Measurements from ENCODE around the gene ADGRD1.

Gene ADGRD1

GRCh38 chr12:130916241-130916911, 37.3 kb upstream of the ADGRD1 start:
- POLR2A ChIA-PET: no interaction called here
- no peak for DNase-seq (ENCODE audit: low read depth, low spot score)
- CTCF ChIA-PET: interaction anchor here (0.6 to 1.6 kb wide), 6 partner anchors 10 to 888 kb away, joined by 3 to 5 read pairs (median 3); no protein-coding TSS in a partner anchor
- peak; percentile 72 for TF ChIP-seq CTCF (IDR thresholded peaks at IDR 0.05; ENCODE audit: insufficient read depth, low read length, missing control alignments)
- no peak overlapping the region for H3K4me3 ChIP-seq (ENCODE audit: low read depth, low read length)

GRCh38 chr12:130917607-130918006, 36.1 kb upstream of the ADGRD1 start:
- H3K4me3 ChIP-seq (ENCODE audit: low read depth, low read length): no peak overlapping the region
- DNase-seq (ENCODE audit: low read depth, low spot score): no peak
- no peak for TF ChIP-seq CTCF (IDR thresholded peaks at IDR 0.05; ENCODE audit: insufficient read depth, low read length, missing control alignments)
- CTCF ChIA-PET: interaction anchor here (0.9 to 1.2 kb wide), 2 partner anchors 9 to 215 kb away, joined by 3 to 5 read pairs; no protein-coding TSS in a partner anchor
- POLR2A ChIA-PET: no interaction called here

DNA sequence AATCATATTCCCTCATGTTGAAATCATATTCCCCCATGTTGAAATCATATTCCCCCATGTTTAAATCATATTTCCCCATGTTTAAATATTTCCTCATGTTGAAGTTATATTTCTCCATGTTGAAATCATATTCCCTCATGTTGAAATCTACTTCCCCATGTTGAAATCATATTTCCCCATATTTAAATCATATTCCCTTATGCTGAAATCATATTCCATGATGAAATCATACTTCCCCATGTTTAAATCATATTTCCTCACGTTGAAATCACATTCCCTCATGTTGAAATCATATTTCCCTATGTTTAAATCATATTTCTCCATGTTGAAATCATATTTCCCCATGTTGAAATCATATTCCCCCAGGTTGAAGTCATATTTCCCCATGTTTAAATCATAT, 34.6 kb upstream of the ADGRD1 start:
- CTCF ChIA-PET: no interaction called here
- no peak for TF ChIP-seq CTCF (IDR thresholded peaks at IDR 0.05; ENCODE audit: insufficient read depth, low read length, missing control alignments)
- H3K4me3 ChIP-seq (ENCODE audit: low read depth, low read length): no peak overlapping the region
- no peak for DNase-seq (ENCODE audit: low read depth, low spot score)
- POLR2A ChIA-PET: no interaction called here

DNA sequence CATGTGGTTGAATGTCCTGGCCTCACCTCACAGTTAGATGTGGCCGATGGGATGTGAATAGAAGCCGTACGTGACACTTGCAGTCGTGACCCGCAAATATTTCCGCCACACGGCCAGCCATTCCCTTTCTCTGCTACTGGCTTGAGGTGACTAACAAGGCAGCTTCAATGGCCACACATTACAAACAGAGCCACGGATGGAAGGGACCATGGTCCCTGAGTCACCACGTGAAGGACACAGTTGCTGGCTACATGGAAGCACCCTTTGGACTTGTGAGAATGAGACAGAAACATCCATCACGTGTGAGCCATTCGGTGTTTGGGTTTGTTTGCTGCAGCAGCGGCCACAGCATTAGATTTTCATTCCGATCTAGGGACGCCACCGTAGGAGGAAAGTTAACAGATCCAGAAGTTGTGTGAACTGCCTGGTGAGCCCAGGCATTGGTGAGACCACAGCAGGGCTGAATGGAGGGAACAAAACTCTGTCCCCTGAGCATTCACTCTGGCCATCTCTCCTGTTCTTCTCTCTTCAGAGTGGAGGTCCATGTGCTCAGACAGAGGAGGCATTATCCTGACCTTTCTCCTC, 33.5 kb upstream of the ADGRD1 start:
- no peak for TF ChIP-seq CTCF (IDR thresholded peaks at IDR 0.05; ENCODE audit: insufficient read depth, low read length, missing control alignments)
- ChIA-PET POLR2A (no interaction called here), CTCF (no interaction called here)
- H3K4me3 ChIP-seq (ENCODE audit: low read depth, low read length): no peak overlapping the region
- no peak for DNase-seq (ENCODE audit: low read depth, low spot score)

DNA sequence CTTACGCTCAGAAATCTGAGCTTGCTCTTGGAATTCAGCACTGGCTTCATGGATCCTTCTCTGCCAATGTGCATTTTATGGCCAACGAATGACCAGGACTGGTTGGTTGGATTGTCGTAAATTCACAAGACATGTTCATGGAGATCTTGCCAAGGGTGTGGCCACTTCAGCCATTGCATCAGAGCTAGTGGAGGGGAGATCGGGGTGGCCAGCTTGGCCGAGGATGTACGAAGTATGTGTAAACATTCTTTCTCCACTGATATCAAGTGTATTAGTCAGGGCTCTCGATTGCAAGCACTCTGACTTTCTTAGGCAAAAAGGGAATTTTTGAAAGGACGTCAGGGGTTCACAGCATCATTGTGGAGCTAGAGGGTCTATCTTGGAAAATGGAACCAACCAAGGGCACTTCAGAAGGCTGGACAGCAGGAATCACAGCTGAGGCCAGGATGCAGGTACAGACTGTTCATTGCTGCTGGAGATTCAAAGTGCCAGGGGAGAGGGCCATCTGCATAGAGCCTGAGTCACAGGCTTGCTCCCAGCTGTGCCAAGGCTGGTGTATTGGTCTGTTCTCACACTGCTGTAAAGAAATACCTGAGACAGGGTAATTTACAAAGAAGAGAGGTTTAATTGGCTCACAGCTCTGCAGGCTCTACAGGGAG, 32.9 kb upstream of the ADGRD1 start:
- POLR2A ChIA-PET: no interaction called here
- CTCF ChIA-PET: no interaction called here

More for the DNA sequence above, 32.9 kb upstream of the ADGRD1 start:
- no peak for DNase-seq (ENCODE audit: low read depth, low spot score)
- H3K4me3 ChIP-seq (ENCODE audit: low read depth, low read length): no peak overlapping the region
- TF ChIP-seq CTCF (IDR thresholded peaks at IDR 0.05; ENCODE audit: insufficient read depth, low read length, missing control alignments): no peak

Measured in AG04449 (cell line).